GM10248 (cell line): Measurements from ENCODE around the gene TOX2.

Experiments used
- CTCF ChIA-PET: fragments of 300-600 bp; sonication (Branson Sonifier 250); formaldehyde crosslinking; extraction: SDS; loops from one replicate; lab custom pipeline; 2021; ENCODE audit warnings: antibody characterized with exemption; lab: Yijun Ruan, JAX
- POLR2A ChIA-PET: fragments of 350-650 bp; sonication (Branson Sonifier 250); formaldehyde crosslinking; extraction: SDS; loops from one replicate; lab custom pipeline; 2020; ENCODE audit warnings: antibody characterized with exemption; lab: Yijun Ruan, JAX
- DNase-seq: peaks from one replicate; pipeline ENCODE4 v3.0.0; 2012; ENCODE audit errors: extremely low spot score
- CTCF ChIP-seq: IDR thresholded peaks from 2 replicates; pipeline ENCODE4 v1.5.1; 2012; ENCODE audit warnings: mild to moderate bottlenecking, low read depth; ENCODE audit errors: extremely low read depth, missing control alignments, control extremely low read depth

Gene TOX2

GRCh38 chr20:43979576-43980105, 65.0 kb downstream of the TOX2 start:
- TF ChIP-seq CTCF = no peak
- no peak for DNase-seq
- POLR2A ChIA-PET = no interaction called here
- CTCF ChIA-PET = interaction anchor here (1.9 to 2.8 kb wide), 4 partner anchors 10 to 49 kb away, joined by 7 to 11 read pairs (median 8); no protein-coding TSS in a partner anchor

- POLR2A ChIA-PET = no interaction called here
- no peak for TF ChIP-seq CTCF
- CTCF ChIA-PET = interaction anchor here (0.9 to 1.7 kb wide), 3 partner anchors 9 to 43 kb away, joined by 3 to 7 read pairs (median 6); no protein-coding TSS in a partner anchor
- DNase-seq = no peak
Observed at GRCh38 chr20:43981540-43981939, 66.9 kb downstream of the TOX2 start.

GRCh38 chr20:43982016-43982415, 67.4 kb downstream of the TOX2 start:
- ChIA-PET CTCF (interaction anchor here (0.9 to 4.0 kb wide), 6 partner anchors 9 to 43 kb away, joined by 3 to 16 read pairs (median 6); no protein-coding TSS in a partner anchor), POLR2A (no interaction called here)
- TF ChIP-seq CTCF = no peak
- no peak for DNase-seq

GRCh38 chr20:43982886-43983285, 68.2 kb downstream of the TOX2 start:
- POLR2A ChIA-PET = no interaction called here

GRCh38 chr20:43983359-43983758, 68.7 kb downstream of the TOX2 start:
- peak; percentile 41 for TF ChIP-seq CTCF
- CTCF ChIA-PET = interaction anchor here (0.9 to 4.0 kb wide), 8 partner anchors 10 to 47 kb away, joined by 3 to 16 read pairs (median 4); no protein-coding TSS in a partner anchor
- POLR2A ChIA-PET = no interaction called here
- DNase-seq = no peak

More at GRCh38 chr20:43982886-43983285, 68.2 kb downstream of the TOX2 start:
- no peak for TF ChIP-seq CTCF
- CTCF ChIA-PET = interaction anchor here (1.0 to 4.0 kb wide), 7 partner anchors 10 to 29 kb away, joined by 3 to 16 read pairs (median 6); no protein-coding TSS in a partner anchor
- DNase-seq = no peak

- ChIA-PET POLR2A (no interaction called here), CTCF (interaction anchor here (0.9 to 4.0 kb wide), 9 partner anchors 9 to 48 kb away, joined by 3 to 16 read pairs (median 5); no protein-coding TSS in a partner anchor)
- no peak for DNase-seq
- TF ChIP-seq CTCF = no peak
Observed at GRCh38 chr20:43983904-43984361, 69.3 kb downstream of the TOX2 start.
